ENCODE results near the gene KBTBD3.

DNA sequence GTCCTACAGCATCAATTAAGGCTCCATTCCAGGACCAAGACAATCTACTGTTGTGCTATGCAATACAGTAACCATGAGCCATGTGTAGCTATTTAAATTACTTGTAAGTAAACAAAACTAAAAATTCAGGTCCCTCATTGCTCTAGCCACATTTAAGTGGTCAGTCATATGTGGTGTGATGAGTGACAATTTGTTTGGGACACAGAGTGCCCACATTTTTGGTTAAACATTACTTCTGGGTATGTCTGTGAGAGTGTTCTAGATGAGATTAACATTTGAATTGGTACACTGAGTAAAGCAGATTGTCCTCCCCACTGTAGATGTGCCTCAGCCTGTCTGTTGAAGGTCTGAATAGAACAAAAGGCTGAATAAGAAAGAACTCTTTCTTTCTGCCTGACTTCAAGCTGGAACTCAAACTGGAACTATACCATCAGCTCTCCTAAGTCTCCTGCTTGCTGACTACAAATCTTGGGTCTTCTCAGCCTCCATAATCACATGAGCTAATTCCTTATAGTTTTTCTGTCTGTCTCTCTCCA, 15.8 kb downstream of the KBTBD3 start:
- TF ChIP-seq, protein P1, sequence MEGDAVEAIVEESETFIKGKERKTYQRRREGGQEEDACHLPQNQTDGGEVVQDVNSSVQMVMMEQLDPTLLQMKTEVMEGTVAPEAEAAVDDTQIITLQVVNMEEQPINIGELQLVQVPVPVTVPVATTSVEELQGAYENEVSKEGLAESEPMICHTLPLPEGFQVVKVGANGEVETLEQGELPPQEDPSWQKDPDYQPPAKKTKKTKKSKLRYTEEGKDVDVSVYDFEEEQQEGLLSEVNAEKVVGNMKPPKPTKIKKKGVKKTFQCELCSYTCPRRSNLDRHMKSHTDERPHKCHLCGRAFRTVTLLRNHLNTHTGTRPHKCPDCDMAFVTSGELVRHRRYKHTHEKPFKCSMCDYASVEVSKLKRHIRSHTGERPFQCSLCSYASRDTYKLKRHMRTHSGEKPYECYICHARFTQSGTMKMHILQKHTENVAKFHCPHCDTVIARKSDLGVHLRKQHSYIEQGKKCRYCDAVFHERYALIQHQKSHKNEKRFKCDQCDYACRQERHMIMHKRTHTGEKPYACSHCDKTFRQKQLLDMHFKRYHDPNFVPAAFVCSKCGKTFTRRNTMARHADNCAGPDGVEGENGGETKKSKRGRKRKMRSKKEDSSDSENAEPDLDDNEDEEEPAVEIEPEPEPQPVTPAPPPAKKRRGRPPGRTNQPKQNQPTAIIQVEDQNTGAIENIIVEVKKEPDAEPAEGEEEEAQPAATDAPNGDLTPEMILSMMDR (IDR thresholded peaks at IDR 0.05; ENCODE audit: low read depth, low read length, missing input control) = no peak
- TF ChIP-seq RXRA (IDR thresholded peaks at IDR 0.05) (no peak), RAD21 (IDR thresholded peaks at IDR 0.05) (no peak)
- TF ChIP-seq, protein P2, sequence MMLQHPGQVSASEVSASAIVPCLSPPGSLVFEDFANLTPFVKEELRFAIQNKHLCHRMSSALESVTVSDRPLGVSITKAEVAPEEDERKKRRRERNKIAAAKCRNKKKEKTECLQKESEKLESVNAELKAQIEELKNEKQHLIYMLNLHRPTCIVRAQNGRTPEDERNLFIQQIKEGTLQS (IDR thresholded peaks at IDR 0.05) = no peak

All from liver (tissue), 3 donors.